MG63 (cell line): ENCODE measurements around the gene PLOD1. TPM values are rescaled to one million over a fixed set of nuclear protein-coding genes. Genes with fewer than 3 reads are reported as not detected.
"Not testable (repeated sequence)": the region's sequence is repeated elsewhere in the genome, so short reads cannot be mapped to it uniquely, and the experiment has no call there.

Experiments
- DNase-seq: peaks from one replicate; pipeline ENCODE4 v3.0.0-alpha.2; 2020
- H3K27me3 ChIP-seq: fragments of 250-450 bp; sonication (Bioruptor Pico); 2 replicates; pipeline ENCODE4 v1.5.1; 2020; ENCODE audit warnings: mild to moderate bottlenecking, moderate library complexity
- H3K36me3 ChIP-seq: fragments of 250-450 bp; sonication (Bioruptor Pico); 2 replicates; pipeline ENCODE4 v1.5.1; 2020; ENCODE audit warnings: mild to moderate bottlenecking, moderate library complexity
- H3K4me3 ChIP-seq: fragments of 250-450 bp; sonication (Bioruptor Pico); 2 replicates; pipeline ENCODE4 v1.5.1; 2020; ENCODE audit warnings: mild to moderate bottlenecking, moderate library complexity
- H3K9me3 ChIP-seq: fragments of 250-450 bp; sonication (Bioruptor Pico); 2 replicates; pipeline ENCODE4 v1.5.1; 2020; ENCODE audit warnings: mild to moderate bottlenecking, moderate library complexity
- total RNA-seq: library from RNA; depleted of rRNA; stranded (reverse); fragments of >200 nt; shearing (Covaris generic); gene quantifications from 2 replicates; pipeline ENCODE4 v1.2.3, GENCODE V29; 2014; ENCODE audit warnings: low replicate concordance

The PLOD1 gene
- total RNA-seq, 1 experiment from 2014 or later: 169 TPM

- Histone ChIP-seq H3K36me3 (peaks cover 26% of the 10 kb centered on the region), H3K9me3 (no peaks in the 10 kb centered on the region), H3K27me3 (no peaks in the 10 kb centered on the region), H3K4me3 (peak overlapping the region; percentile 52)
- no peak for DNase-seq
Observed at GRCh38 chr1:11925938-11926292, 8.6 kb upstream of the PLOD1 start.

GRCh38 chr1:11927866-11928592, 6.5 kb upstream of the PLOD1 start:
- Histone ChIP-seq H3K27me3 (no peaks in the 10 kb centered on the region), H3K36me3 (peaks cover 14% of the 10 kb centered on the region), H3K4me3 (no peak overlapping the region), H3K9me3 (no peaks in the 10 kb centered on the region)
- DNase-seq: no peak

- H3K27me3 ChIP-seq: no peaks in the 10 kb centered on the region
- H3K36me3 ChIP-seq: peaks cover under 1% of the 10 kb centered on the region
- no peaks in the 10 kb centered on the region for H3K9me3 ChIP-seq
- no peak overlapping the region for H3K4me3 ChIP-seq
- DNase-seq: peak; percentile 86
Observed at GRCh38 chr1:11929849-11930248, 4.7 kb upstream of the PLOD1 start.

- Histone ChIP-seq H3K9me3 (no peaks in the 10 kb centered on the region), H3K36me3 (no peaks in the 10 kb centered on the region), H3K27me3 (no peaks in the 10 kb centered on the region), H3K4me3 (no peak overlapping the region)
- peak; percentile 73 for DNase-seq
Observed at GRCh38 chr1:11930571-11931445, 3.7 kb upstream of the PLOD1 start.

GRCh38 chr1:11931845-11932244, 2.7 kb upstream of the PLOD1 start:
- Histone ChIP-seq H3K36me3 (no peaks in the 10 kb centered on the region), H3K4me3 (no peak overlapping the region), H3K9me3 (no peaks in the 10 kb centered on the region), H3K27me3 (no peaks in the 10 kb centered on the region)
- no peak for DNase-seq

- no peak for DNase-seq
- Histone ChIP-seq H3K4me3 (peak overlapping the region; percentile 60), H3K27me3 (no peaks in the 10 kb centered on the region), H3K9me3 (no peaks in the 10 kb centered on the region), H3K36me3 (peaks cover 3% of the 10 kb centered on the region)
Observed at GRCh38 chr1:11935057-11935412, 518 bp downstream of the PLOD1 start.

GRCh38 chr1:11935733-11936132, 1.2 kb downstream of the PLOD1 start:
- H3K4me3 ChIP-seq, H3K36me3 ChIP-seq, H3K9me3 ChIP-seq, DNase-seq, H3K27me3 ChIP-seq: not testable (repeated sequence)

GRCh38 chr1:11938722-11939526, 4.4 kb downstream of the PLOD1 start:
- Histone ChIP-seq H3K4me3 (no peak overlapping the region), H3K9me3 (no peaks in the 10 kb centered on the region), H3K27me3 (no peaks in the 10 kb centered on the region), H3K36me3 (peaks cover 13% of the 10 kb centered on the region)
- no peak for DNase-seq

GRCh38 chr1:11939794-11940193, 5.3 kb downstream of the PLOD1 start:
- not testable (repeated sequence) for H3K4me3 ChIP-seq, DNase-seq, H3K27me3 ChIP-seq, H3K9me3 ChIP-seq
- peaks cover 18% of the 10 kb centered on the region for H3K36me3 ChIP-seq

GRCh38 chr1:11940260-11940921, 5.9 kb downstream of the PLOD1 start:
- Histone ChIP-seq H3K9me3 (no peaks in the 10 kb centered on the region), H3K36me3 (peaks cover 20% of the 10 kb centered on the region), H3K4me3 (no peak overlapping the region), H3K27me3 (no peaks in the 10 kb centered on the region)
- peak; percentile 36 for DNase-seq

- Histone ChIP-seq H3K36me3 (peaks cover 30% of the 10 kb centered on the region), H3K4me3 (no peak overlapping the region), H3K9me3 (peaks cover 5% of the 10 kb centered on the region; the same call in 1 of the 2 replicates), H3K27me3 (no peaks in the 10 kb centered on the region)
- no peak for DNase-seq
Observed at GRCh38 chr1:11942280-11942679, 7.8 kb downstream of the PLOD1 start.

- Histone ChIP-seq H3K27me3 (no peaks in the 10 kb centered on the region), H3K36me3 (peaks cover 42% of the 10 kb centered on the region), H3K4me3 (no peak overlapping the region), H3K9me3 (peaks cover 5% of the 10 kb centered on the region; the same call in 1 of the 2 replicates)
- no peak for DNase-seq
Observed at GRCh38 chr1:11943619-11944018, 9.1 kb downstream of the PLOD1 start.

GRCh38 chr1:11944358-11944931, 9.9 kb downstream of the PLOD1 start:
- Histone ChIP-seq H3K27me3 (no peaks in the 10 kb centered on the region), H3K9me3 (peaks cover 5% of the 10 kb centered on the region; the same call in 1 of the 2 replicates), H3K36me3 (peaks cover 50% of the 10 kb centered on the region), H3K4me3 (no peak overlapping the region)
- DNase-seq: no peak

GRCh38 chr1:11946647-11947046, 12.1 kb downstream of the PLOD1 start:
- peaks cover 48% of the 10 kb centered on the region for H3K36me3 ChIP-seq
- H3K9me3 ChIP-seq: peaks cover 5% of the 10 kb centered on the region; the same call in 1 of the 2 replicates
- H3K27me3 ChIP-seq: no peaks in the 10 kb centered on the region
- H3K4me3 ChIP-seq: no peak overlapping the region
- no peak for DNase-seq

GRCh38 chr1:11948822-11949458, 14.4 kb downstream of the PLOD1 start:
- DNase-seq: no peak
- Histone ChIP-seq H3K36me3 (peaks cover 41% of the 10 kb centered on the region), H3K27me3 (no peaks in the 10 kb centered on the region), H3K4me3 (no peak overlapping the region), H3K9me3 (peaks cover 5% of the 10 kb centered on the region; the same call in 1 of the 2 replicates)

GRCh38 chr1:11951901-11952300, 17.4 kb downstream of the PLOD1 start:
- no peaks in the 10 kb centered on the region for H3K9me3 ChIP-seq
- DNase-seq: no peak
- H3K27me3 ChIP-seq: no peaks in the 10 kb centered on the region
- H3K36me3 ChIP-seq: peaks cover 32% of the 10 kb centered on the region
- H3K4me3 ChIP-seq: no peak overlapping the region
